Dermis blood vessel endothelial cell (primary cell): ENCODE results near the gene ATF6B. TPM values are rescaled to one million over a fixed set of nuclear protein-coding genes. Genes with fewer than 3 reads are reported as not detected.

Experiments used
- DNase-seq: peaks from one replicate; pipeline ENCODE4 v3.0.0; 2010
- total RNA-seq: library from RNA; depleted of rRNA; stranded (reverse); fragments of >200 nt; gene quantifications from 2 replicates; pipeline ENCODE4 v1.2.3, GENCODE V29; 2014

ATF6B gene
- total RNA-seq, 1 donor from 2014 or later, result 13.4 TPM

- no peak for DNase-seq
Observed at GRCh38 chr6:32131439-32131948, 3.4 kb upstream of the ATF6B start.

GRCh38 chr6:32129297-32130088 is 1.4 kb upstream of the ATF6B start:
- DNase-seq, result no peak

- DNase-seq, result no peak
Observed at GRCh38 chr6:32128751-32129296, 778 bp upstream of the ATF6B start.

- no peak for DNase-seq
Observed at GRCh38 chr6:32127409-32127716, 683 bp downstream of the ATF6B start.

GRCh38 chr6:32126880-32127279 is 1.2 kb downstream of the ATF6B start:
- DNase-seq, result no peak

- DNase-seq, result no peak
Observed at GRCh38 chr6:32123681-32124080, 4.4 kb downstream of the ATF6B start.

GRCh38 chr6:32120573-32121059 is 7.4 kb downstream of the ATF6B start:
- no peak for DNase-seq

GRCh38 chr6:32118782-32119628 is 9.0 kb downstream of the ATF6B start:
- DNase-seq, result peak; percentile 93

- DNase-seq, result no peak
Observed at GRCh38 chr6:32117461-32117860, 10.6 kb downstream of the ATF6B start.

- DNase-seq, result peak; percentile 50
Observed at GRCh38 chr6:32116674-32117073, 11.4 kb downstream of the ATF6B start.

GRCh38 chr6:32115623-32116022 is 12.4 kb downstream of the ATF6B start:
- DNase-seq, result no peak

- no peak for DNase-seq
Observed at GRCh38 chr6:32114796-32115195, 13.2 kb downstream of the ATF6B start.

GRCh38 chr6:32113386-32114352 is 14.4 kb downstream of the ATF6B start:
- DNase-seq, result peak; percentile 57

GRCh38 chr6:32112431-32112980 is 15.5 kb downstream of the ATF6B start:
- DNase-seq, result no peak

GRCh38 chr6:32111424-32112066 is 16.5 kb downstream of the ATF6B start:
- no peak for DNase-seq

GRCh38 chr6:32110632-32111031 is 17.4 kb downstream of the ATF6B start:
- DNase-seq, result peak; percentile 17

GRCh38 chr6:32109765-32110160 is 18.3 kb downstream of the ATF6B start:
- DNase-seq, result no peak

- DNase-seq, result no peak
Observed at GRCh38 chr6:32109114-32109764, 18.8 kb downstream of the ATF6B start, which contains the start of gene TNXB. TSS of gene TNXB (minus strand) at chr6:32109338. CDS start at chr6:32098198, 11,140 bp downstream.

GRCh38 chr6:32108727-32109113 is 19.3 kb downstream of the ATF6B start:
- DNase-seq, result no peak

- DNase-seq, result no peak
Observed at GRCh38 chr6:32108094-32108627, 19.9 kb downstream of the ATF6B start.
